Astrocyte (in vitro differentiated cells and primary cell): Measurements from ENCODE around the gene LDHD. TPM values are rescaled to one million over a fixed set of nuclear protein-coding genes. Genes with fewer than 3 reads are reported as not detected.
A peak's percentile ranks its signal among the peaks of the same experiment; 100 is the strongest.

Source experiments
- DNase-seq: peaks from one replicate; pipeline ENCODE4 v3.0.0-alpha.2; 2010; ENCODE audit warnings: low read depth
- FAIRE-seq: peaks from 2 replicates; lab custom pipeline; 2011; peaks lifted over from hg19 to GRCh38; lab: Jason Lieb, UNC
- H2AFZ ChIP-seq: 2 replicates; pipeline ENCODE4 v1.6.0; 2012; ENCODE audit warnings: low read depth, low read length, inconsistent platforms
- H3K27ac ChIP-seq: 2 replicates; pipeline ENCODE4 v1.5.1; 2011; ENCODE audit warnings: low read depth, low read length, inconsistent platforms
- H3K27me3 ChIP-seq: 2 replicates; pipeline ENCODE4 v1.6.0; 2011; ENCODE audit warnings: low read length, inconsistent platforms; ENCODE audit not compliant: insufficient read depth
- H3K36me3 ChIP-seq: 2 replicates; pipeline ENCODE4 v1.5.1; 2011; ENCODE audit warnings: low read length, inconsistent platforms; ENCODE audit not compliant: insufficient read depth
- H3K4me1 ChIP-seq: 2 replicates; pipeline ENCODE4 v1.5.1; 2011; ENCODE audit warnings: low read length, inconsistent platforms; ENCODE audit not compliant: insufficient read depth
- H3K4me2 ChIP-seq: 2 replicates; pipeline ENCODE4 v1.6.0; 2012; ENCODE audit warnings: low read length, inconsistent platforms
- H3K4me3 ChIP-seq: 2 replicates; pipeline ENCODE4 v1.5.1; 2011; ENCODE audit warnings: low read depth, mild to moderate bottlenecking, low read length, inconsistent platforms; ENCODE audit not compliant: insufficient read depth
- H3K79me2 ChIP-seq: 2 replicates; pipeline ENCODE4 v1.6.0; 2012; ENCODE audit warnings: mild to moderate bottlenecking, low read length, inconsistent platforms; ENCODE audit not compliant: insufficient read depth
- H3K9ac ChIP-seq: 2 replicates; pipeline ENCODE4 v1.6.0; 2012; ENCODE audit warnings: mild to moderate bottlenecking, low read length, inconsistent platforms
- H3K9me3 ChIP-seq: 2 replicates; pipeline ENCODE4 v1.5.1; 2012; ENCODE audit warnings: low read depth, mild to moderate bottlenecking, low read length, inconsistent platforms; ENCODE audit not compliant: insufficient read depth
- H4K20me1 ChIP-seq: 2 replicates; pipeline ENCODE4 v1.6.0; 2012; ENCODE audit warnings: low read length, inconsistent platforms; ENCODE audit not compliant: insufficient read depth
- H3K27ac Mint-ChIP-seq: one replicate; pipeline ENCODE4 v1.8.0; 2021; ENCODE audit warnings: mild to moderate bottlenecking, mixed read lengths; ENCODE audit not compliant: unreplicated experiment
- H3K27me3 Mint-ChIP-seq: one replicate; pipeline ENCODE4 v1.8.0; 2021; ENCODE audit warnings: low read depth, mixed read lengths; ENCODE audit not compliant: unreplicated experiment
- H3K36me3 Mint-ChIP-seq: one replicate; pipeline ENCODE4 v1.8.0; 2021; ENCODE audit warnings: low read depth, mixed read lengths; ENCODE audit not compliant: unreplicated experiment
- H3K4me1 Mint-ChIP-seq: one replicate; pipeline ENCODE4 v1.8.0; 2021; ENCODE audit warnings: low read depth, mixed read lengths; ENCODE audit not compliant: unreplicated experiment
- H3K4me3 Mint-ChIP-seq: one replicate; pipeline ENCODE4 v1.8.0; 2021; ENCODE audit warnings: mild to moderate bottlenecking, moderate library complexity, mixed read lengths; ENCODE audit not compliant: unreplicated experiment
- H3K9me3 Mint-ChIP-seq: one replicate; pipeline ENCODE4 v1.8.0; 2021; ENCODE audit warnings: mild to moderate bottlenecking, mixed read lengths; ENCODE audit not compliant: unreplicated experiment
- CTCF ChIP-seq: IDR thresholded peaks from 2 replicates; pipeline ENCODE4 v1.5.1; 2011; ENCODE audit warnings: low read depth, mild to moderate bottlenecking, inconsistent platforms, low read length, moderate library complexity; ENCODE audit not compliant: insufficient read depth
- EZH2 ChIP-seq: IDR thresholded peaks from 2 replicates; pipeline ENCODE4 v1.6.1; 2012; ENCODE audit warnings: mild to moderate bottlenecking, low read length, inconsistent platforms; ENCODE audit not compliant: insufficient read depth
- total RNA-seq: library from RNA; stranded (reverse); gene quantifications from 2 replicates; pipeline ENCODE4 v1.2.1, GENCODE V29; 2021

LDHD gene
- total RNA-seq, 1 donor from 2014 or later: not detected

GRCh38 chr16:75108792-75109731 is 7.5 kb downstream of the LDHD start:
- Histone ChIP-seq H3K79me2 (peaks cover 3% of the 10 kb centered on the region), H3K36me3 (no peaks in the 10 kb centered on the region), H3K4me1 (peaks cover 30% of the 10 kb centered on the region), H4K20me1 (peaks cover 25% of the 10 kb centered on the region), H2AFZ (no peak overlapping the region), H3K4me3 (no peak overlapping the region), H3K4me2 (peak overlapping the region; percentile 82), H3K27me3 (no peaks in the 10 kb centered on the region), H3K9me3 (no peaks in the 10 kb centered on the region), H3K9ac (peak overlapping the region; percentile 53), H3K27ac (peak overlapping the region; percentile 29)
- Mint-ChIP-seq H3K9me3 (no peaks in the 10 kb centered on the region), H3K4me1 (peaks cover 21% of the 10 kb centered on the region), H3K4me3 (peak overlapping the region; percentile 34), H3K36me3 (peaks cover 10% of the 10 kb centered on the region), H3K27me3 (peaks cover 11% of the 10 kb centered on the region), H3K27ac (no peak overlapping the region)
- peak; percentile 37 for FAIRE-seq
- peak; percentile 90 for DNase-seq
- TF ChIP-seq CTCF (no peak), EZH2 (no peak)

GRCh38 chr16:75107505-75107904 is 9.1 kb downstream of the LDHD start:
- H3K9me3 Mint-ChIP-seq: peaks cover 1% of the 10 kb centered on the region
- Histone ChIP-seq H3K9me3 (no peaks in the 10 kb centered on the region), H3K79me2 (peaks cover 9% of the 10 kb centered on the region), H3K4me2 (no peak overlapping the region), H3K4me3 (no peak overlapping the region), H3K27me3 (no peaks in the 10 kb centered on the region), H3K36me3 (no peaks in the 10 kb centered on the region), H3K4me1 (peaks cover 30% of the 10 kb centered on the region), H4K20me1 (peaks cover 37% of the 10 kb centered on the region), H3K9ac (no peak overlapping the region), H3K27ac (no peak overlapping the region), H2AFZ (no peak overlapping the region)
- no peak overlapping the region for H3K4me3 Mint-ChIP-seq
- H3K27ac Mint-ChIP-seq: no peak overlapping the region
- TF ChIP-seq CTCF (no peak), EZH2 (no peak)
- peaks cover 6% of the 10 kb centered on the region for H3K27me3 Mint-ChIP-seq
- FAIRE-seq (no peak), DNase-seq (no peak)
- H3K4me1 Mint-ChIP-seq: peaks cover 21% of the 10 kb centered on the region
- H3K36me3 Mint-ChIP-seq: peaks cover 17% of the 10 kb centered on the region
